Stimulated activated CD4-positive, alpha-beta T cell treated with anti-CD3 and anti-CD28 coated beads, Interleukin-1b, Interleukin-23, amount 100 ng/mL, for 1 hour (primary cell): ENCODE data around the gene CNOT6.
"Not testable (repeated sequence)": the region's sequence is repeated elsewhere in the genome, so short reads cannot be mapped to it uniquely, and the experiment has no call there.

Experiments
- DNase-seq, 2 donors: peaks; one replicate each; pipeline ENCODE4 v3.0.0-alpha.2; 2020; ENCODE audit warnings: low read depth in 2 of 2

The CNOT6 gene

DNA sequence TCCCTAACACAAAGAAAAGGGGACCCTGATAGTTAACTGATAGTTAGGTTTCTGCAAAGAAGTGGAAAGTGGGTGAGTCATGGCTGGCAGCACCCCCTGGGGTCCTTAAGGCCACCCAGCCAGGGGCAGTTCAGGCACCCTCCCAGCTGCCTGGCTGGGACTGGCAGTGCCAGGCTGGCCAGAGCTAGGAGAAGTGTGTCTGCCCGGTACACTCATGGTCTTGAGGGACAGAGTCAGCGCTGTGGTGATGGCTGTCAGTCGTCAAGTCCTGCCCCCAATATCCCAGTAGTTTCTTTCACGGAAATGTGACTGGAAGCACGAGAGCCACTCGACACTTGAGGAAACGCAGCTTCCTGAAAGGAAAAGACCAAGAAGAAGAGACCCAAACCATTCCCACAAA is 22.3 kb upstream of the CNOT6 start:
- no peak for DNase-seq

DNA sequence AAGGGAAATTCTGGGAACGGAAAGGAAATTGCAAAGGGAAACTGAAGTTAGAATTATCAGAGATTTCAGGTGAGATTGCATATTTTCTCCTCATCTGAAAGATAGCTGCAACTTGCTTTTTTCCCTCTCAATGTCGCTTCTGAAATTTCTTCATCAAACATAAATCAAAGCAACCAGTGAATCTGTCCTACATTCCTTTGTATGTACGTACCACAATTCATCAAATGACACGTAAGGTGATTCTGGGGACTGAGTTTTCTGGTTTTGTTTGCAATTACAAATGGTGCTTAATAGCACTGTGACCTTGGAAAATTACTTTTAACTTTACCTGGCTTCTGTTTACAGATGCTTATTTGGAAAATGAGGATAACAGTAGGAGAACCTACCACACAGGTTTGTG is 21.9 kb upstream of the CNOT6 start:
- no peak for DNase-seq

DNA sequence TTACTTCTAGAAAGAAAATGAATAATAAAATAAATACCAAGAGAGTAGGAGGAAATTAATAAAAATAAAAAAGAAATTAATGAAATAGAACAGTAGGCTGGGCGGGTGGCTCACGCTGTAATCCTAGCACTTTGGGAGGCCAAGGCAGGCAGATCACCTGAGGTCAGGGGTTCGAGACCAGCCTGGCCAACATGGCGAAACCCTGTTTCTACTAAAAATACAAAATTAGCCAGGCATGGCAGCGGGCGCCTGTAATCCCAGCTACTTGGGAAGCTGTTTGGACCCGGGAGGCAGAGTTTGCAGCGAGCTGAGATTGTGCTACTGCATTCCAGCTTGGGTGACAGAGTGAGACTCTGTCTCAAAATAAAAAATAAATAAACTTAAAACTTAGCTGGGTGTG is 20.8 kb upstream of the CNOT6 start:
- not testable (repeated sequence) for DNase-seq

DNA sequence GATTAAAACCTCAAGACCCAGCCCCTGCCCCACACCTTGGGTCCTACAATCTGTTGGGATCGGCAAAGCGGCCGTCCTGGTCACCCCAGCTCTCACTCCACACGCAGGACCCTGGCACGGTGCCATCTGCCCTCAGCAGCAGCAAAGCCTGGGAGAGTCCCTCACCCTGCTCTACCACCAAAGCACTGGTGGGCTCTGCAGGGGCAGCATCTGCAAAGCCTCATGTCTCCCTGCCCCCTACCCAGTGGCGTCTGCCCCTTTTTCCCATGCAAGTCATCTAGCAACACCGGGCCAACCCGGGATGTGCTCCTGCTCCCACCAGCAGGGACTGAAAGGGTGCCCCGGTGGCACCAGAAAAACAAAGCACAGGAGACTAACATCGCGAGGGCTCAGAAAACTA is 19.6 kb upstream of the CNOT6 start:
- no peak for DNase-seq

DNA sequence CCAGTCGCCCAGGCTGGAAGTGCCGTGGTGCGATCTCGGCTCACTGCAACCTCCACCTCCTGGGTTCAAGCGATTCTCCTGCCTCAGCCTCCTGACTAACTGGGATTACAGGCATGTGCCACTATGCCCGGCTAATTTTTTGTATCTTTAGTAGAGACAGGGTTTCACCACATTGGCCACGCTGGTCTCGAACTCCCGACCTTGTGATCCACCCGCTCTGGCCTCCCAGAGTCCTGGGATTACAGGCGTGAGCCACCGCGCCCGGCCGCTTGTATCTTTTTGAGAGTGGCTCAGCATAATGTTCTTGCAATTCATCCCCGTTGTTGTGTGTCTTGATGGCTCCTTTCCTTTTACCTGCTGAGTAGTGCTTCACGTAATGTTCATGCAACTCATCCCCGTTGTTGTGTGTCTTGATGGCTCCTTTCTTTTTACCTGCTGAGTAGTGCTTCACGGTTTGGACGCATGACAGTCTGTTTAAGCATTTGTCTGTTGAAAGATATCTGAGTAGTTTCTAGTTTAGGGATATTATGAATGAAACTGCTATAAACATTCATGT is 18.1 kb upstream of the CNOT6 start:
- not testable (repeated sequence) for DNase-seq

DNA sequence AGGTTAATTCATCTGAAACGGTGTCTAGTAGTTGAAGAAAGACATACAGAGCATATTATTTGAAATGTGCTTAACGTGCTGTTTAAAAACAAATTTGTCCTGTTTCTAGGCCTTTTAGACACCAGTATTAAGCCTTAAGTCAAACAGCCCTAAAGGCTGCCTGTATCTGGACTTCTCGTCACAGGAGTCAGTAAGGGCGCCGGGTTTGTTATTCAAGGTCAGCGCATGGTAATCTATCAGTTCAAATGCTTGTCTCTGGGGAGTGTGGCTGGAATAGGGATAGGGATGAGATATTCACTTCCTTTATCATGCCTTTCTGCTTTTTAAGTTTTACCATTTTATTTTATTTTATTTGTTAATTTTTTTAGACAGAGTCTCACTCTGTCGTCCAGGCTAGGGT is 9.4 kb upstream of the CNOT6 start:
- DNase-seq, result no peak

DNA sequence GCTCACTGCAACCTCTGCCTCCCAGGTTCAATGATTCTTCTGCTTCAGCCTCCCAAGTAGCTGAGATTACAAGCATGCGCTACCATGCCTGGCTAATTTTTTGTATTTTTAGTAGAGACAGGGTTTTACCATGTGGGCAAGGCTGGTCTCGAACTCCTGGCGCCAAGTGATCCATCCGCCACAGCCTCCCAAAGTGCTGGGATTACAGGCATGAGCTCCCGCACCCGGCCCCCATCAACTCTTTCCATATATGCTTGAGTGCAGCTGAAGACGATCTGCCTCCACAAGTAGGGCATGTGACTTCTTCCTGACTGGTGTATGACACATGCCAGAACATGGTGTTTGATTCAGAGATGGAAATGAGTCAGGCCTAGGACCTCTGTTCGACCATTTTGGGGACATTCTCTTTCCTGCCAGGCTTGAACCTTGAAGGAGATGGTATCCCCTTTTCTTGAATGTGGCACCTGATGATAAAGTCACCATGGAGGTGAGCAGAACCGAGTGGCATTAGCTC is 7.5 kb upstream of the CNOT6 start:
- no peak for DNase-seq

DNA sequence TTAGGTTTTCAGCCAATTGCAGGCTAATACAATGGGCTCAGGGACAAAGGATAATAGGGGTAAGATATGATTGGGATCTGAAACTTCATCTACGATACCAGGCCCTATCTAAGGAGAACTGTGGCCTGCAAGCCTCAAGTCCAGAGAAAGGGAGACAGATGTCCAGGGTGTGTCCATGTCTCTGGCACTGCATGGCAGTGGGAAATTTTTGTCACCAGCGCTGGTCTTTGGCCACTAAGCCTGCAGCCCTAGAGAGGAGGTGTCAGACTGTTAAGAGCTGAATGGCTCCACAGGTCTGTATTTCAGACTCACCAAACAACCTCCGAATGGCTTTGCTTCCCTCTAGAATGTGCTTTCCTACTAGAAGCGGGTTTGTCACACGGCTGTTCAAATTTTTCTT is 6.6 kb upstream of the CNOT6 start:
- DNase-seq, result no peak

DNA sequence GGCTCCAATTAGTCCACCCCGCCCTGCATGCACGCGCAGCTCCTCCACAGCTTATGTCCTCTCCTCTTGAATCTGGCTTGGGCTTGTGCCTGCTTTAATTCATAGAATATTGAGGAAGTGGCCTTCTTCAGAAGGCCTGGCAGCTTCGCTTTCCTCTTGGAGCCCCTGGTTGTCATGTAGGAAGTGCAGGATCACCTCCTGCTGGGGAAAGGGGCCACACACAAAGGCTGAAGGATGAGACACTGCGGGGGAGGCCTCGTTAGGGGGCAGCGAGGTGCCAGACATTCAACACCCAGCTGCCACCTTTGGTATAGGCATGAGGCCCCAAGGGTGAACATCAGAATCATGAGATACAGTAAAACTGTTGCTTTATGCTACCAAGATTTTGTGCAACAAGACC is 2.7 kb upstream of the CNOT6 start:
- no peak for DNase-seq

DNA sequence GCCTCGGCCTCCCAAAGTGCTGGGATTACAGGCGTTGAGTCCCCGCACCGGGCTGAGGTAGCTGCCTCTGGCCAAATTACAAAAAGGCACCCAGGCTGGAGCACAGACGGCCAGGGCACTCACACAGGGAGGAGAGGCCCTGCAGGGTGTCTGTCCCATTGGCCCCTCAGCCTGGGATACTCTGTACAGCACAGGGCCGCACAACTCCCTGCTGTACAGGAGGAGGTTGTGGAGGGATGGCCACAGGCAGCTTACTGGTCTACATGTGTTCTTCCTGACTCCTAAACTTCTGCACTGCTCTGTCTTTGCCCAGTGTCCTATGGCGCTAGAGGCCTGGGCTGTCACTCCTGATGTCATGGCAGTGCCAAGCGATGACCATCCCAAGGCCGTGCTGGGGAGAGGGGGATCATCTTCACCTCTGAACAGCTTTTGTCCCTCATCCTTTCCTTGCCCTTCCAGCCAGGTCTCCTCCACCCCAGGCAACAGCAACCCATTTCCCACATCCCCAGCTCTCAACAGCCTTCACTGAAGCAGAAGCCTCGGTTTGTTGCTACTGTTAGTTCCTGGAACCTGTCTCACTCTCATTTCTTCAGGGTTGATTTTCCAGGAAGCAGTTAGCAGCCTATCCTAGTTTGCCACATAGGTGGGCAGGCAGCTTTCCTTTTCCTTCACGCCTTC is 1.8 kb upstream of the CNOT6 start:
- no peak for DNase-seq

DNA sequence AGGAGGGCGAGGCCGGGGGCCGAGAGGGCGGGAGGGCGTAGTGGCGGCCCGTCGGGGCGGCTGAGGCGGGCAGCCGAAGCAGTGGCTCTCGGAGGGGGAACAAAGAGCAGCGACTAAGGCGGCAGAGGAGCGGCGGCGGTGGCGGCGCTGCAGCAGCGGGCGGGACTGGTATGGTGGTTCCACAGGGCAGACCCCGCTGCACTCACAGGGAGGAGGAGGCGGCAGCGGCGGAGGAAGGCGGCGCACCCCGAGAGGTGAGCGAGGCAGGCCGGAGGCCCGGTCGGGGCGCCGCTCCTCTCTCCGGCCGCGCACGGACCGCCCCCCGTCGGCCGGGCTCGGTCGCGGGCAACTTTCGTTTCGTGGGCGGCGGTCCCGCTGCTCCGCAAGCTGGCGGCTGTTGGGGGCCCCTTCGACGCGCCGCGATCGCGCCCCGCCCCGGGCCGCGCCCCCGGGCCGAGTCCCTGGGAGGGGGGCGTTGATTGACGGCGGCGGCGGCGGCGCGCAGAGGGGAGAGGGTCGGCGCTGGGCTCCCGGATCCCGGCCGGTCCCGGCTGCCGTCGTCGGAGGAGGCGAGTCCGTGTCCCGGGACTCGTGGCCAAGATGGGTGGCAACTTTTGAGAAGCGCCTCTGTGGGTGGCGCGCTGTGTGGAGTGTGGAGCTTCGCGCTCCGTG is 467 bp downstream of the CNOT6 start:
- DNase-seq, result peak in 1 of 2 donors; percentile 7

DNA sequence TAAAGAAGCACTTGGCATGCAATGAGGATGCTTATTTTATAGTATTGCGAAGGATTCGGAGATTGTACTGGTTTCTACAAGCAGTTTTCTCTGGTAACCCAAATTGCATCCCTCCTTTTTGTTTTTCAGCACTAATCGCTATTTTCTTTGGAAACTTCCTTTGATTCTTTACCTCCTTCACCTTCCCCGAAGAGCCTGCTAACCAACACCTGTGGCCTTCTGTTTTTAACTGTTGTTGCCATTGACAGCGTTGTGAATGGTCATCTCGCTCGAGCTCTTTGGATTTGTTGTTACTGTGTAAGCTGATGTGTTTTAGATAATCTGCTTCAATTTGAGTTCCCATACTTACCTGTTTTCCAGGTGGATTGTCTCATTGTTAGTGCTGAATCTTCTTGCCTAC is 1.1 kb downstream of the CNOT6 start:
- DNase-seq, result no peak

DNA sequence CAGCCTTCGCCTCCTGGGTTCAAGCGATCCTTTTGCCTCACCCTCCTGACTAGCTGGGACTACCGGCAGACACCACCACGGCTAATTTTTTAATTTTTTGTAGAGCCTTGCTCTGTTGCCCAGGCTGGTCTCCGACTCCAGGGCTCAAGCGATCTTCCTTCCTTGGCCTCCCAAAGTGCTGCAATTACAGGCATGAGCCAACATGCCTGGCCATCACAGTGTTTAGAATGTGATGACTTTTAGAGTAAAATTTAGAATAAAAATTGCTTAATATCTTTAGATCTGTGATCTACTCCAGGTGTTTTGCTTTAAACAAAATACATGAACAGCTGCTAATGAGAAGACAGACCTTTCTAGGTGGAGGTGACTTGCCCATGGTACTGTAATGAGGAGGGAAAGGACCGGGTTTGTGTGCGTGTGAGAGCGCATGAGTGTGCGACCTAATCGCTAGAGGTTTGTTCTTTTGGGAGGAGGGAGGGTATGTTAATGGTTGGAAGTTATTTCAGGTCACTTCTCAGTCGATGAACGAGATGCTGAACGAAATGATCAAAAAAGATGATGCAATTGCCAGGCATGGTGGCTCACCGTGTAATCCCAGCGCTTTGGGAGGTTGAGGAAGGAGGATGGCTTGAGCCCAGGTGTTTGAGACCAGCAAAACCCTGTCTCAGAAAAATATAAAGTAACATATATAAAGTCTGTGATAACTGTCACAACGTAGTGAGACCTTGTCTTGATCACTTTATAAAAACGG is 2.0 kb downstream of the CNOT6 start:
- no peak for DNase-seq

DNA sequence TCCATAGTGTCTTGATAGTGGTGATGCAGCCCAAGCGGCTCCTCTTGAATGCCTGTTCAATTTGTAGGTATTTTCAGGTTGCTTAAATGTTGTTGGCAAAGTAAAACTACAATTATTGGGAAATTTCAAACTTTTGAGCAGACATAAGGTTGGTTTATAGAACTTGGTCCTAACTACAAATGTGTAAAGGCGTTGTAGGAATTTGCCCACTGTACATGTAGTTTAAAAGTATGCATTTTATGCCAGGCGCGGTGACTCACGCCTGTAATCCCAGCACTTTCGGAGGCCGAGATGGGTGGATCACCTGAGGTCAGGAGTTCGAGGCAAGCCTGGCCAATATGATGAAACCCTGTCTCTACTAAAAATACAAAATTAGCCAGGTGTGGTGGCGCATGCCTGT is 2.6 kb downstream of the CNOT6 start:
- DNase-seq, result not testable (repeated sequence)

DNA sequence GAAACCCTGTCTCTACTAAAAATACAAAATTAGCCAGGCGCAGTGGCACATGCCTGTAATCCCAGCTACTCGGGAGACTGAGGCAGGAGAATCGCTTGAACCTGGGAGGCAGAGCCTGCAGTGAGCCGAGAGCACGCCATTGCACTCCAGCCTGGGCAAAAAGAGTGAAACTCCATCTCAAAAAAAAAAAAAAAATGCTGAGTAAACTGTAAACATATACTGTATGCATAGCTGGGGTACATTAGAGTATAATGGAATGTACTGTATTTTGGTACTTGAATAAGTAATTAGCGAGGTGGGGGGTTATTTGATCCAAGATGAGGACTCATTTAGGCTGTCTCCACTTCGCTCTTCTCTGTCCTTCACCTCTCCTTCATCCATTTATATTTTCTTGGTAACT is 3.7 kb downstream of the CNOT6 start:
- DNase-seq, result not testable (repeated sequence)

DNA sequence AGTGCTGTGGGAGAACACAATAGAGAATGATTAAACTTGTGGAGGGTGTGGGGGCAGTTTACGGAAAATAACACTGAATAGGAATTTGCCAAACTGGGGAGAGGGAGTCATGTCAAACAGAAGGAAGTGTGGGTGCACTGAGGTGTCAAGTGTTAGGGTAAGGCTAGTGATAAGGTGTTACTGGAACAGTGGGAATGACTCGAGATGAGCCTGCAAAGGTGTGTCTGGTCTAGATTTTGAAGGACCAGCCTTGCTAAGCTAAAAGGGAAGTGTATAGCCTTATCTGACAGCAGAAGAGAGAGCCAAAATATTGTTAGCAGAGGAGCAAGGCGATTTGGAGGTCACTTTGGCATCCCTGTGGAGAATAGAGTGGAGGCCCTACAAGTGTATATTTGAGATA is 4.2 kb downstream of the CNOT6 start:
- no peak for DNase-seq

DNA sequence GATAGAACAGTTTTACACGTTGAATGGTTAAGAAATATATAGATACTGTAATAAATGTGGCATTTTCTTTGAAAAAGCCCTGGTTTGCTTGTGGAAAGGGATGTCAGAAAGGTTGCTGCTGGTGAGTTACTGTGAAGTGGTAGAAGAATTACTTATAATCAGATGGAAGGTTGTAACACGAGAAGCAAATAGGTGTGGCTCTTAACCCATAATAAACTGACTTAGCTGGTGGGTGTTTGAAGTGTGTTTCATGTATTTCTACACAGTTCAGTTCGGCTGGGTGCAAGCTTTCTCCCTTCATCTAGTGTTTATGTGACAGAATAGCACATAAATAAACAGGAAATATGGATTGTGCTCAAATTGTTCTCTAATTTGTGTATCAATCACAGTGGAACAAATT is 5.5 kb downstream of the CNOT6 start:
- DNase-seq, result no peak

DNA sequence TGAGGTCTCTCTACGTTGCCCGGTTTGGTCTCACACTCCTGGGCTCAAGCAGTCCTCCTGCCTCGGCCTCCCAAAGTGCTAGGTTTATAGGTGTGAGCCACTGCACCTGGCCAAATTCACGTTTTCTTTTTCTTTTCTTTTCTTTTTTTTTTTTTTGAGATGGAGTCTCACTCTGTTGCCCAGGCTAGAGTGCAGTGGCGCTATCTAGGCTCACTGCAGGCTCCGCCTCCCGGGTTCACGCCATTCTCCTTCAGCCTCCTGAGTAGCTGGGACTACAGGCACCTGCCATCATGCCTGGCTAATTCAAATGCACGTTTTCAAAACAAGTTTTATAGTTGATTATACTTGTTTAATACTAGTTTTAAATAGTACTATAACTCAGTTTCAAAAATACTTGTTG is 6.1 kb downstream of the CNOT6 start:
- not testable (repeated sequence) for DNase-seq

DNA sequence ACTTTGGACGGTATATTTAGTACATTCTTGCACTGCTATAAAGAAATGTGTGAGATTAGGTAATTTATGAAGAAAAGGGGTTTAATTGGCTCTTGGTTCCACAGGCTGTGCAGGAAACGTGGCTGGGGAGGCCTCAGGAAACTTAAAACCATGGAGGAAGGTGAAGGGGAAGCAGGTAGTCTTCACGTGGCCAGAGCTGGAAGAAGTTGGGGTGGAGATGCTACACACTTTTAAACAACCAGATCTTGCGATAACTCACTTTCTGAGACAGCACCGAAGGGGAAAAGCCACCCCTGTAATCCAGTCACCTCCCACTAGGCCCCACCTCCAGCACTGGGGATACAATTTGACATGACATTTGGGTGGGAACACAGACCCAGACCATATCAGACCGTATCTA is 13.5 kb downstream of the CNOT6 start:
- no peak for DNase-seq

DNA sequence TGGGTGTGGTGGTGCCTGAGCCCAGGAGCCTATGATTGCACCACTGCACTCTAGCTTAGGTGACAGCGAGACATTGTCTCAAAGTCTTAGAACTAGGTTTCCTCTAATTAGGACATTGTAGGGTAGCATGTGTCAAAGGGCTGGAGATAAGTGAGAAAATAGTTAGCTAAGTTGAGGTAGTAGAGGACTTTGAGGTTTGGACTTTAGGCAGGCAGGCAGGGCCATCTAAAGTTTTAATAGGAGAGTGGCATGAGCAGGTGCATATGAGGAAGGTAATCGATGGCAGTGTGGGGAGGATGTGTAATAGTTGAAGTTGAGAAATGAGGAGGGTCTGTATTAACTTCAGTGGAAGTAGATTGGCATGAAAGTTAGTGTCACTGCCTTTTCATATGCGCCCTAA is 21.1 kb downstream of the CNOT6 start:
- no peak for DNase-seq

DNA sequence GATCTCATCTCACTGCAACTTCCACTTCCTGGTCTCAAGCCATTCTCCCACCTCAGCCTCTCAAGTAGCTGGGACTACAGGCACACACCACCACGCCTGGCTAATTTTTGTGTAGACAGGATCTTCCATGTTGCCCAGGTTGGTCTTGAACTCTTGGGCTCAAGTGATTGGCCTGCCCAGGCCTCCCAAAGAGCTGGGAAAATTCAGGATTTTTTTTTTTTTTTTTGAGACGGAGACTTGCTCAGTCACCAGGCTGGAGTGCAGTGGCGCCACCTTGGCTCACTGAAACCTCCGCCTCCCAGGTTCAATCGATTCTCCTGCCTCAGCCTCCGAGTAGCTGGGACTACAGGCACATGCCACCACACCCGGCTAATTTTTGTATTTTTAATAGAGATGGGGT is 21.8 kb downstream of the CNOT6 start:
- DNase-seq, result not testable (repeated sequence)

DNA sequence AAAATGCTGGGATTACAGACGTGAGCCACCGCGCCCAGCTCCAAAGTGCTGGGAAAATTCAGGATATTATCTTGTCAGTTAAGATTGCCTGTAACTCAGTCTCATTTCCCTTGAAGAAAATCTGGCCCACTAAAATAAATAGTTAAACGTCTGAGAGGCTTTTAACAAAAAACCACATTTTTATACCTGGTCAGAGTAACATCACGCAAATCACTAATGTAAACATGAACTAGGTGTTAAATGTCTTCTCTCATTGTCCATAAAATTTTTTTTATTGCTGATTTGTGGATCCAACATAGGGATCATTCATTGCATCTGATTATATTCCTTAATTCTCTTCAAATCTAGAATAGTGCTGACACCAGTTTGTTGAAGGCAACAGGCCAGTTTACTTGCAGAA is 22.3 kb downstream of the CNOT6 start:
- no peak for DNase-seq

DNA sequence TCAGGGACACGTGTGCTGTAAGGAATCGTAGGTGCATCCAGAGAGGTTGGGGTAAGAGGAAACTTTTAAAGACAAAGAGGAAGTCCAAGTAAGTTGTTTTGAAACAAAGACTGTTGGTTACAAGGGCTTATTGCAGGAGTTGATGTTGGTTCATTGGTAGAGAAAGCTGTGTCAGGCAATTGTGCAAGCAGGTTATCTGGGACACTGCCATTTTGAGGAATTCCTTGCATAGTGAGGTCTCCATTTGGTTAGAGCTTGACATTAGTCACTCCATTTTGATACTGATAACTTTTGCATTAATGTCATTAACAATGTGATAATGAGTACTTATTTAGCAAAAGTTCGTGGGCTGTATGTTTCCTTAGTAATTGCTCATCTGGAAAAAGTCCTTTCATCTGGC is 24.9 kb downstream of the CNOT6 start:
- DNase-seq, result no peak
